ENCODE data around the gene EPDR1.
"Not testable (repeated sequence)": the region's sequence is repeated elsewhere in the genome, so short reads cannot be mapped to it uniquely, and the experiment has no call there.

EPDR1 gene

DNA sequence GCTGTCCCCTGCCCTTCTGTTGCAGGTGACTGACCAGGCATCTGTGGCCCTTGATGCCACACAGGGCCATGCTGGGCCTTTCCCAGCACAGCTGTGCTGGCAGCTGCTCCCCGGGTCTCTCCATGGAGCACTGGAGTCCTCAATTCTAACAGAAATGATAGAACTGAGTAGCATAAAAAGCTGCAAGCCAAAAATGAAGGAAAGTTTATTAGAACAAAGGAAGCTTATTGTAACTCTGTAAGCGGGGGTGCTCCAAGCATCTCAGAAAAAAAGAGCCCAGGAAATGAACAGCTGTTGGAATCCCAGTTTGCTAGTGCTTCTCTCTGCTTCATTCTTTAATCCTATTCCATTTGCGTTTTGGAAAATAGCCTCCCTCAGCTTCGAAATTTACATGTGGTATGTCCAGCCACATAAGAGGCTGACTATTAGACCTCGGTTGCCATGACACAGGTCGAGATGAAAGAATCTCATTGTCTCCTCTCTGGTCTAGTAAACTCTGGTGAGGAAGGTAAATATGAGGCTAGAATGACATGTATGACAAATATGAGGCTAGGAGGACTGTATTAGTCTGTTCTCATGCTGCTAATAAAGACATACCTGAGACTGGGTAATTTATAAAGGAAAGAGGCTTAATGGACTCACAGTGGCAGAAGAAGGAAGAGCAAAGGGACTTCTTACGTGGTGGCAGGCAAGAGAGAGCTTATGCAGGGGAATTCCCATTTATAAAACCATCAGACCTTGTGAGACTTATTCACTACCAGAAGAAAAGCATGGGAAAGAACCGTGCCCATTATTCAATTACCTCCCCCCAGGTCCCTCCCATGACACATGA lies 23.7 kb downstream of the EPDR1 start:
- DNase-seq (ENCODE audit: low read depth), result no peak
- no peak overlapping the region for H3K4me3 ChIP-seq (ENCODE audit: low read length)
- TF ChIP-seq CTCF (conservative IDR thresholded peaks at IDR 0.05; ENCODE audit: low read depth, low read length), result no peak

GRCh38 chr7:37944737-37945054 lies 24.3 kb downstream of the EPDR1 start:
- no peak for DNase-seq (ENCODE audit: low read depth)
- no peak overlapping the region for H3K4me3 ChIP-seq (ENCODE audit: low read length)
- no peak for TF ChIP-seq CTCF (conservative IDR thresholded peaks at IDR 0.05; ENCODE audit: low read depth, low read length)

- TF ChIP-seq CTCF (conservative IDR thresholded peaks at IDR 0.05; ENCODE audit: low read depth, low read length), result no peak
- H3K4me3 ChIP-seq (ENCODE audit: low read length), result no peak overlapping the region
- no peak for DNase-seq (ENCODE audit: low read depth)
Measured at GRCh38 chr7:37945336-37945735, 24.9 kb downstream of the EPDR1 start.

GRCh38 chr7:37947138-37947940 lies 26.9 kb downstream of the EPDR1 start:
- no peak for TF ChIP-seq CTCF (conservative IDR thresholded peaks at IDR 0.05; ENCODE audit: low read depth, low read length)
- H3K4me3 ChIP-seq (ENCODE audit: low read length), result no peak overlapping the region
- no peak for DNase-seq (ENCODE audit: low read depth)

DNA sequence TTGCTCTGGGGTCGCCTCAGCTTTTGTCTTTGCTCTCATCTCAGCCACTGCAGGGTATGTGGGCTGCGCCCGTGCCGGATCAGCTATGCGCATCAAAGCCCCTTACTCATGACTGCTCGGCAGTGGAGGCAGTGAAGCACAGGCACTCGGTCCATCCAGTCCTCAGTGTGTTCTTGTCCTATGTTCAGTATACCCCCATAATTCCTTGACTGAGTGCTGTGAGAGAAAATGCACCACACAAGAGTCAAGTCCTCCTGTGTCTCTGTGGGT lies 27.4 kb downstream of the EPDR1 start:
- no peak for DNase-seq (ENCODE audit: low read depth)
- H3K4me3 ChIP-seq (ENCODE audit: low read length), result no peak overlapping the region
- TF ChIP-seq CTCF (conservative IDR thresholded peaks at IDR 0.05; ENCODE audit: low read depth, low read length), result no peak

DNA sequence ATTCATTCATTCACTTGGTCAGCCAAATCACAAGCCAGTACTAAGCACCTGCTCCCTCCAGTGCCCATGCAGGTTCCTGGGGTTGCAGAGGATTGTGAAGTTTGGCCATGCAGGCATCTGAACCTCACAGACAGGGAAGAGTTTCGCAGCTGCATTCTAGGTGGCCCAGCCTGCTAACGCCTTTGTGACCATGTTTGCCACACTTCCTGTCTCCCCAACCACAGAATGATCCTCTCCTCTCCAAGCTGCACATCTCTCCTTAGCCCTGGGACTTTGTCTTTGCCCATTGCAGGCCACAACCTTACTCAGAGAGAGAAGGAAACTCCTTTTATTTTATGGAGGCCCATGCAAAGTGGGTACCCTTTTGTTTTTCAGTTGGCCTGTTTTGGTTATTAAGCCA lies 31.8 kb downstream of the EPDR1 start:
- DNase-seq (ENCODE audit: low read depth), result no peak
- TF ChIP-seq CTCF (conservative IDR thresholded peaks at IDR 0.05; ENCODE audit: low read depth, low read length), result no peak
- H3K4me3 ChIP-seq (ENCODE audit: low read length), result no peak overlapping the region

DNA sequence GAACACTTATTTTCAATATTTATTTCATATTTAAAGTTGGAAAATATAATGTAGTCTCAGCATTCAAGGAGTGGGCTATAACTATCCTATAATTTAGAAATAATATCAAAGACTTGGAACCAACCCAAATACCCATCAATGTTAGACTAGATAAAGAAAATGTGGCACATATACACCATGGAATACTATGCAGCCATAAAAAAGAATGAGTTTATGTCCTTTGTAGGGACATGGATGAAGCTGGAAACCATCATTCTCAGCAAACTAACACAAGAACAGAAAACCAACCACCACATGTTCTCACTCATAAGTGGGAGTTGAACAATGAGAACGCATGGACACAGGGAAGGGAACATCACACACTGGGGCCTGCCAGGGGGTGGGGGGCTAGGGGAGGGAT lies 33.8 kb downstream of the EPDR1 start:
- H3K4me3 ChIP-seq (ENCODE audit: low read length); DNase-seq (ENCODE audit: low read depth): not testable (repeated sequence)

All from retinal pigment epithelial cell (primary cell).